RWPE1 (cell line): ENCODE results near the gene KIT.

Experiments
- CTCF ChIA-PET: fragments of 350-600 bp; sonication (Branson Sonifier 250); formaldehyde crosslinking; extraction: SDS; loops from one replicate; lab custom pipeline; 2021; lab: Yijun Ruan, JAX
- POLR2A ChIA-PET: fragments of 400-600 bp; formaldehyde crosslinking; extraction: SDS; loops from one replicate; lab custom pipeline; 2020; ENCODE audit warnings: antibody characterized with exemption; ENCODE audit not compliant: low non-redundant PET; lab: Yijun Ruan, JAX
- DNase-seq: peaks from one replicate; pipeline ENCODE4 v3.0.0; 2012; ENCODE audit warnings: low spot score
- H3K27ac ChIP-seq: fragments of 450-650 bp; 2 replicates; pipeline ENCODE4 v1.5.1; 2017
- CTCF ChIP-seq: fragments of 450-650 bp; conservative IDR thresholded peaks from 2 replicates; pipeline ENCODE4 v1.5.1; 2017; ENCODE audit warnings: low read depth, mild to moderate bottlenecking

The KIT gene

GRCh38 chr4:54687887-54688841 lies 30.4 kb downstream of the KIT start:
- POLR2A ChIA-PET, result no interaction called here
- CTCF ChIA-PET, result interaction anchor here (0.6 kb wide), 1 partner anchor 40 kb away, joined by 3 read pairs; no protein-coding TSS in a partner anchor

GRCh38 chr4:54695337-54695736 lies 37.6 kb downstream of the KIT start:
- CTCF ChIA-PET, result no interaction called here
- no peak overlapping the region for H3K27ac ChIP-seq
- TF ChIP-seq CTCF, result no peak
- DNase-seq, result no peak
- POLR2A ChIA-PET, result no interaction called here

More at GRCh38 chr4:54687887-54688841, 30.4 kb downstream of the KIT start:
- no peak overlapping the region for H3K27ac ChIP-seq
- no peak for TF ChIP-seq CTCF
- DNase-seq, result no peak

- ChIA-PET POLR2A (no interaction called here), CTCF (no interaction called here)
- DNase-seq, result no peak
- H3K27ac ChIP-seq, result no peak overlapping the region
- no peak for TF ChIP-seq CTCF
These were observed 38.0 kb downstream of the KIT start for GRCh38 chr4:54695788-54696187.

GRCh38 chr4:54696649-54697048 lies 38.9 kb downstream of the KIT start:
- ChIA-PET POLR2A (no interaction called here), CTCF (no interaction called here)
- no peak overlapping the region for H3K27ac ChIP-seq
- no peak for TF ChIP-seq CTCF
- DNase-seq, result no peak

- no peak for DNase-seq
- no peak for TF ChIP-seq CTCF
These were observed 43.2 kb downstream of the KIT start for GRCh38 chr4:54700986-54701385.

GRCh38 chr4:54703182-54703581 lies 45.4 kb downstream of the KIT start:
- CTCF ChIA-PET, result no interaction called here
- no peak overlapping the region for H3K27ac ChIP-seq
- no peak for TF ChIP-seq CTCF
- POLR2A ChIA-PET, result no interaction called here
- DNase-seq, result no peak

More at GRCh38 chr4:54700986-54701385, 43.2 kb downstream of the KIT start:
- H3K27ac ChIP-seq, result no peak overlapping the region
- CTCF ChIA-PET, result no interaction called here
- POLR2A ChIA-PET, result no interaction called here
